Aortic smooth muscle cell (primary cell): Measurements from ENCODE around the gene CTSS. TPM values are rescaled to one million over a fixed set of nuclear protein-coding genes. Genes with fewer than 3 reads are reported as not detected.

ENCODE experiments used
- total RNA-seq: library from RNA; depleted of rRNA; stranded (reverse); fragments of >200 nt; gene quantifications from 2 replicates; pipeline ENCODE4 v1.2.3, GENCODE V29; 2014

The CTSS gene
- 25.8 and 41.1 TPM in 2 replicates for total RNA-seq

GRCh38 chr1:150765296-150765976 is at the start of gene CTSS:
Gene CTSS, minus strand, starts transcription at chr1:150765778. Its CDS starts 1,015 bp downstream, at chr1:150764763.

DNA sequence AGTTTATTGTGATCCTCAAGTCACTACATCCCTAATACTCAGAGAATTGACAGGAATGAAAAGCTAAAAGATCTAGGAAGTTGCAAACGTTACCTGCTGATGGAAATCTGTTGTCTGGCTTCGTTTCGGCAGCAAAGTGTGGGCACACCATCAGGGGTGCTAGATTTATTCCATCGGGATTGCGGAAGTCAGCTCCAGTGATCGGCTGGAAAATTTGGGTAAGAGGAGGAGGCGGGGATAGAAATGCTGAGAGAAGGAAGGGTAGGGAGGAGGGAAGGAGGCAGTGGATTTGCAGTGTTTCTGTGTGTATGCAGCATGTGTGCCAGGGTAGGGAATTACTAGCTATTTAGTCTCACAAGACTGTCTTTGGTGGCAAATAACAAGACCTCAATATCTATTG is 42.5 kb upstream of the CTSS start, which contains the start of gene CTSK:
Gene CTSK, minus strand, starts transcription at position 140 of the 400 bp plus-strand sequence. CDS start 1,455 bp downstream, outside the sequence.

GRCh38 chr1:150720703-150721102 is 44.9 kb downstream of the CTSS start, which contains the start of gene HORMAD1:
Gene HORMAD1, minus strand, starts transcription at chr1:150720895. Its CDS starts 1,390 bp downstream, at chr1:150719505.

DNA sequence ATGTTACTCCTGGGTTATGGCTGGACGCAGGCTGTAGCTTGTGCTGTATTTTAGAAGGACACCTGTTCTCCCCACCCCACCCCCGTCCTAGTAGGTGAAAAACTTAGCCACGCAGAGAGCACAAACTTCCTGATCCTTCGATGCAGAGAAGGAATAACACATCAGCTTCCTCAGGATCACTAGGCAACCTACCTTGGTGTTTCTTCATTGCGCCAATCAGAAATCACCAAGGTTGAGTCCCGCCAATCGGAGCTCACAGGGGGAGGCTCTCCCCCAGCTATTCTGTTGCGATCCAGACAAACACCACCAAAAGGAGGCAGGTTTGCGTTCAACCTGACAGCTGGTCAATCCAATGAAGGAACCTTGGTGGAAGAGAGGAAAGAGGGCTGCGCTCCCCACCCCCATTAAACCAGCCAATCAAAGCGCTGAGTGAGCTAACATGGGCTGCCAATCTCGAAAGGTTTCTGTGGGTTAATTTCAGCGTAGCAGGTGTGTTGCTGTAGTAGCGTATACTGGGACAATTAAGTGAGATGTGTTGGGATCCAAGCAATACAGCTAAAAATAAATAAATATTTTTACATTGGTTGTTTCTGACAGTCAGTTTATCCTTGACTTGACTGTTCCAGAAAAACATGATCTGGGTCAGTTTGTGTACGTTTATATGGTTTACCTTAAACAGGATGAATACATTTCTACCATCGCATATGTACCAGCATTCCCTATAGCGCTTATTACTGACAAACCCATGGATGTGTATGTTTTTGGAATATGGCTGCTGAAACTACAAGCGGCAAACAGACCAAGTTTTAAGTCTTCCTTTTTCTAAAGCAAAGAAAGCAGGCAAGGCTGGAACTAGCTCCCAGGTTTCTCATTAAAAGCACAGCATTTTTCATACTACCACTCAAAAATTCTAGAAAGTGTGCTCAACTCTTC is 68.3 kb downstream of the CTSS start, which contains the start of gene GOLPH3L:
Gene GOLPH3L, minus strand, starts transcription at position 160 of the 933 bp plus-strand sequence. CDS start 2,316 bp downstream, outside the sequence.

Other genes starting within 250 kb of the CTSS start
- gene ADAMTSL4, start 216.4 kb downstream of the CTSS start, total RNA-seq, result 6.3 and 10.4 TPM in 2 replicates
- gene MCL1, start 186.2 kb downstream of the CTSS start, total RNA-seq, result 265 and 309 TPM in 2 replicates
- gene ENSA, start 136.2 kb downstream of the CTSS start, total RNA-seq, result 105 and 112 TPM in 2 replicates
- 9.6 and 11.5 TPM in 2 replicates for gene GOLPH3L, start 68.6 kb downstream of the CTSS start, total RNA-seq
- gene HORMAD1, start 44.9 kb downstream of the CTSS start, total RNA-seq, result 0.31 and 0.40 TPM in 2 replicates
- gene CTSK, start 42.5 kb upstream of the CTSS start, total RNA-seq, result 139 and 237 TPM in 2 replicates
- gene ARNT, start 110.8 kb upstream of the CTSS start, total RNA-seq, result 36.3 and 42.2 TPM in 2 replicates
- not detected in 2 replicates for gene CTXND2, start 121.4 kb upstream of the CTSS start, total RNA-seq
- 25.8 and 32.0 TPM in 2 replicates for gene SETDB1, start 160.6 kb upstream of the CTSS start, total RNA-seq
- 148 and 157 TPM in 2 replicates for gene CERS2, start 209.1 kb upstream of the CTSS start, total RNA-seq
- 0.06 and 0.26 TPM in 2 replicates for gene ANXA9, start 216.5 kb upstream of the CTSS start, total RNA-seq
- gene MINDY1, start 241.1 kb upstream of the CTSS start, total RNA-seq, result 18.2 and 23.4 TPM in 2 replicates
- gene PRUNE1, start 242.7 kb upstream of the CTSS start, total RNA-seq, result 7.3 and 8.0 TPM in 2 replicates